IMR-90 (cell line): ENCODE measurements around the gene OXCT2. TPM values are rescaled to one million over a fixed set of nuclear protein-coding genes. Genes with fewer than 3 reads are reported as not detected.

Experiments
- ATAC-seq: fragments of 200-7000 bp; cut with Tn5 transposase; 2 replicates; pipeline ENCODE4 v1.9.1; 2020; ENCODE audit warnings: low read depth, mild to moderate bottlenecking, moderate library complexity
- BruUV-seq: library from RNA; stranded (reverse); fragments of 400-500 nt; replicated peaks from 2 replicates; lab custom pipeline; 2021; lab: Mats Ljungman, UMichigan
- CTCF ChIA-PET: fragments of 300-600 bp; formaldehyde crosslinking; extraction: SDS; loops from one replicate; lab custom pipeline; 2021; ENCODE audit warnings: antibody characterized with exemption; lab: Yijun Ruan, JAX
- POLR2A ChIA-PET: fragments of 300-600 bp; sonication (Branson Sonifier 250); formaldehyde crosslinking; loops from one replicate; lab custom pipeline; 2022; ENCODE audit warnings: antibody characterized with exemption; ENCODE audit not compliant: unreplicated experiment; lab: Charles Lee
- DNase-seq: peaks from one replicate; pipeline ENCODE4 v3.0.0; 2013
- H2AFZ ChIP-seq: replicated peaks from 2 replicates; pipeline ENCODE3; 2013; ENCODE audit warnings: low read length, mild to moderate bottlenecking; ENCODE audit not compliant: poor library complexity
- H2AK5ac ChIP-seq: 2 replicates; pipeline ENCODE4 v1.6.1; 2013; ENCODE audit warnings: low read depth, low read length, inconsistent platforms
- H2AK9ac ChIP-seq: replicated peaks from 2 replicates; pipeline ENCODE3; 2013; ENCODE audit warnings: mild to moderate bottlenecking, low read depth, low read length, moderate library complexity; ENCODE audit not compliant: poor library complexity
- H2BK120ac ChIP-seq: 2 replicates; pipeline ENCODE4 v1.6.1; 2013; ENCODE audit warnings: low read depth, low read length, inconsistent platforms
- H2BK15ac ChIP-seq: 3 replicates; pipeline ENCODE4 v1.6.1; 2013; ENCODE audit warnings: low read depth, low read length, inconsistent platforms
- H2BK20ac ChIP-seq: 2 replicates; pipeline ENCODE4 v1.6.1; 2013; ENCODE audit warnings: low read depth, mild to moderate bottlenecking, inconsistent platforms, low read length, moderate library complexity
- H2BK5ac ChIP-seq: 2 replicates; pipeline ENCODE4 v1.6.1; 2013; ENCODE audit warnings: mild to moderate bottlenecking, low read depth, low read length, inconsistent platforms; ENCODE audit not compliant: poor library complexity, severe bottlenecking
- H3K14ac ChIP-seq: replicated peaks from 2 replicates; pipeline ENCODE4 v1.6.1; 2013; ENCODE audit warnings: low read depth, low read length, inconsistent platforms
- H3K18ac ChIP-seq: 2 replicates; pipeline ENCODE4 v1.6.1; 2013; ENCODE audit warnings: low read depth, low read length, control low read depth
- H3K23ac ChIP-seq: 2 replicates; pipeline ENCODE4 v1.6.1; 2013; ENCODE audit warnings: low read depth, low read length, inconsistent platforms
- H3K27ac ChIP-seq: 2 replicates; pipeline ENCODE4 v1.5.1; 2013; ENCODE audit warnings: mild to moderate bottlenecking, control low read depth, low read length; ENCODE audit not compliant: insufficient read depth
- H3K27me3 ChIP-seq: 2 replicates; pipeline ENCODE4 v1.6.1; 2013; ENCODE audit warnings: low read length; ENCODE audit not compliant: control insufficient read depth, insufficient read depth
- H3K36me3 ChIP-seq: 2 replicates; pipeline ENCODE4 v1.6.1; 2013; ENCODE audit warnings: low read length, mixed read lengths; ENCODE audit not compliant: control insufficient read depth, insufficient read depth
- H3K4ac ChIP-seq: 2 replicates; pipeline ENCODE4 v1.6.1; 2013; ENCODE audit warnings: low read depth, low read length, inconsistent platforms
- H3K4me1 ChIP-seq: 2 replicates; pipeline ENCODE4 v1.6.1; 2013; ENCODE audit warnings: low read length, mixed read lengths; ENCODE audit not compliant: control insufficient read depth, insufficient read depth
- H3K4me2 ChIP-seq: 2 replicates; pipeline ENCODE4 v1.6.1; 2013; ENCODE audit warnings: low read depth, mild to moderate bottlenecking, control low read depth, low read length, moderate library complexity
- H3K4me3 ChIP-seq: 2 replicates; pipeline ENCODE4 v1.5.1; 2013; ENCODE audit warnings: low read depth, mild to moderate bottlenecking, control low read depth, low read length, moderate library complexity; ENCODE audit not compliant: insufficient read depth
- H3K56ac ChIP-seq: 2 replicates; pipeline ENCODE4 v1.6.1; 2013; ENCODE audit warnings: low read length, inconsistent platforms; ENCODE audit not compliant: insufficient read depth; ENCODE audit errors: extremely low read depth
- H3K79me1 ChIP-seq, 2 experiments: 2 replicates each; pipeline ENCODE4 v1.6.1; 2013; ENCODE audit warnings: low read length in 2 of 2, inconsistent platforms in 1 of 2, low read depth in 1 of 2
- H3K9ac ChIP-seq: 2 replicates; pipeline ENCODE4 v1.6.1; 2013; ENCODE audit warnings: low read depth, low read length, control low read depth
- H3K9me1 ChIP-seq: 2 replicates; pipeline ENCODE4 v1.6.1; 2013; ENCODE audit warnings: low read length, inconsistent platforms; ENCODE audit not compliant: insufficient read depth
- H3K9me3 ChIP-seq: 2 replicates; pipeline ENCODE4 v1.6.1; 2013; ENCODE audit warnings: low read length; ENCODE audit not compliant: control insufficient read depth, insufficient read depth
- H4K20me1 ChIP-seq: 2 replicates; pipeline ENCODE4 v1.6.1; 2013; ENCODE audit warnings: low read length, inconsistent platforms; ENCODE audit not compliant: insufficient read depth
- H4K5ac ChIP-seq: 2 replicates; pipeline ENCODE4 v1.6.1; 2013; ENCODE audit warnings: mild to moderate bottlenecking, low read depth, low read length, control low read depth
- H4K8ac ChIP-seq, 2 experiments: 2 replicates each; pipeline ENCODE4 v1.6.1; 2013; ENCODE audit warnings: low read depth in 2 of 2, low read length in 2 of 2, control low read depth in 1 of 2, inconsistent platforms in 1 of 2
- H4K91ac ChIP-seq: 2 replicates; pipeline ENCODE4 v1.6.1; 2013; ENCODE audit warnings: low read depth, low read length, inconsistent platforms; ENCODE audit not compliant: insufficient read depth
- BHLHE40 ChIP-seq: fragments of 150-350 bp; IDR thresholded peaks from 2 replicates; pipeline ENCODE4 v1.6.1; 2016; ENCODE audit warnings: mild to moderate bottlenecking, low read depth, low read length
- CEBPB ChIP-seq: IDR thresholded peaks from 2 replicates; pipeline ENCODE4 v1.6.1; 2012; ENCODE audit warnings: low read depth, low read length, improper control_type of control experiment
- CHD1 ChIP-seq: IDR thresholded peaks from 2 replicates; pipeline ENCODE4 v1.6.1; 2012; ENCODE audit warnings: low read depth, low read length, improper control_type of control experiment
- CTCF ChIP-seq: conservative IDR thresholded peaks from 2 replicates; pipeline ENCODE4 v1.5.1; 2012; ENCODE audit warnings: mild to moderate bottlenecking, low read depth, low read length, improper control_type of control experiment
- ELK1 ChIP-seq: fragments of 150-350 bp; IDR thresholded peaks from 2 replicates; pipeline ENCODE4 v1.6.1; 2016; ENCODE audit warnings: low read depth, mild to moderate bottlenecking, low read length, moderate library complexity, borderline replicate concordance
- FOS ChIP-seq: fragments of 150-350 bp; IDR thresholded peaks from 2 replicates; pipeline ENCODE4 v1.6.1; 2016; ENCODE audit warnings: low read depth, low read length
- MAFK ChIP-seq: IDR thresholded peaks from 2 replicates; pipeline ENCODE4 v1.6.1; 2012; ENCODE audit warnings: low read depth, low read length, improper control_type of control experiment
- MAZ ChIP-seq: IDR thresholded peaks from 2 replicates; pipeline ENCODE4 v1.6.1; 2012; ENCODE audit warnings: low read depth, mild to moderate bottlenecking, low read length, improper control_type of control experiment, moderate library complexity, borderline replicate concordance
- MXI1 ChIP-seq: IDR thresholded peaks from 2 replicates; pipeline ENCODE4 v1.6.1; 2012; ENCODE audit warnings: low read depth, mild to moderate bottlenecking, low read length, moderate library complexity, borderline replicate concordance
- NFE2L2 ChIP-seq: fragments of 150-350 bp; IDR thresholded peaks from 2 replicates; pipeline ENCODE4 v1.6.1; 2016; ENCODE audit warnings: low read depth, mild to moderate bottlenecking, low read length
- POLR2A ChIP-seq: IDR thresholded peaks from 2 replicates; pipeline ENCODE4 v1.6.1; 2012; ENCODE audit warnings: mild to moderate bottlenecking, low read depth, low read length
- RAD21 ChIP-seq: IDR thresholded peaks from 2 replicates; pipeline ENCODE4 v1.6.1; 2012; ENCODE audit warnings: low read length, improper control_type of control experiment
- RCOR1 ChIP-seq: IDR thresholded peaks from 2 replicates; pipeline ENCODE4 v1.6.1; 2012; ENCODE audit warnings: mild to moderate bottlenecking, low read length, improper control_type of control experiment; ENCODE audit not compliant: insufficient replicate concordance
- RFX5 ChIP-seq: IDR thresholded peaks from 2 replicates; pipeline ENCODE4 v1.8.0; 2012; ENCODE audit warnings: low read depth, mild to moderate bottlenecking, low read length, moderate library complexity
- SMC3 ChIP-seq: fragments of 150-350 bp; IDR thresholded peaks from 2 replicates; pipeline ENCODE4 v1.6.1; 2016; ENCODE audit warnings: low read depth, mild to moderate bottlenecking, antibody characterized with exemption, low read length, moderate library complexity
- WGBS, 2 experiments: methylation state at CpG; one replicate each; pipeline versions ENCODE4 v1.1.5 to v1.1.7; 2013; ENCODE audit warnings: missing lambda C conversion rate in 2 of 2; ENCODE audit not compliant: insufficient read length in 1 of 2; ENCODE audit errors: extremely low coverage in 2 of 2; 5-methylcytosine and 5-hydroxymethylcytosine counted together
- dilution Hi-C: fragments of 300-500 bp; cut with HindIII; formaldehyde crosslinking; loops from one replicate; pipeline ENCODE4 v1.14.3; 2018; ENCODE audit warnings: low sequenced_read_pairs; ENCODE audit not compliant: unreplicated experiment
- in situ Hi-C: fragments of 300-500 bp; cut with MboI; formaldehyde crosslinking; loops from 3 replicates; pipeline ENCODE4 v1.14.3; 2019; ENCODE audit warnings: low sequenced_read_pairs, inconsistent platforms, mixed read lengths
- intact Hi-C: fragments of 100-400 bp; cut with micrococcal nuclease; formaldehyde crosslinking; loops from 2 replicates; pipeline ENCODE4 v1.10.0; 2022
- polyA plus RNA-seq, 3 experiments: library from polyadenylated mRNA; depleted of rRNA; stranded (reverse); fragments of >200 nt; gene quantifications; 2 replicates each; pipeline ENCODE4 v1.2.3, GENCODE V29; 2012; ENCODE audit warnings: low replicate concordance in 1 of 3
- total RNA-seq: library from RNA; depleted of rRNA; stranded (reverse); fragments of >200 nt; gene quantifications from 2 replicates; pipeline ENCODE4 v1.2.3, GENCODE V29; 2012
- TF ChIP-seq, protein P1 (sequence below): fragments of 150-350 bp; IDR thresholded peaks from 2 replicates; pipeline ENCODE4 v1.6.1; 2017; ENCODE audit warnings: mild to moderate bottlenecking, antibody characterized with exemption, low read length, low read depth

OXCT2 gene
- total and polyA plus RNA-seq, 2 of the 4 experiments (the other 2 are of a cell fraction): 0.18 to 0.22 TPM

- ChIA-PET POLR2A (no interaction called here), CTCF (no interaction called here)
- WGBS, 2 experiments: no CpG with 5 or more reads among the region's 51 CpGs
- Histone ChIP-seq H4K91ac (no peak overlapping the region), H2BK20ac (no peak overlapping the region), H3K9me1 (no peaks in the 10 kb centered on the region), H2AK9ac (no peak overlapping the region), H2BK5ac (no peak overlapping the region), H3K4ac (no peak overlapping the region), H3K18ac (no peak overlapping the region), H3K14ac (no peak overlapping the region), H4K20me1 (no peaks in the 10 kb centered on the region), H3K4me3 (peak overlapping the region; percentile 41), H3K27ac (no peak overlapping the region), H3K23ac (no peak overlapping the region), H3K36me3 (no peaks in the 10 kb centered on the region), H2AFZ (no peak overlapping the region), H3K4me2 (peak overlapping the region; percentile 70), H3K27me3 (peaks cover 63% of the 10 kb centered on the region), H3K56ac (no peak overlapping the region), H3K79me1 (no peaks in the 10 kb centered on the region), H3K9ac (no peak overlapping the region), H2BK120ac (no peak overlapping the region), H2AK5ac (no peak overlapping the region), H3K4me1 (peaks cover 1% of the 10 kb centered on the region; the same call in 1 of the 2 replicates), H3K9me3 (no peaks in the 10 kb centered on the region), H4K5ac (no peak overlapping the region), H2BK15ac (no peak overlapping the region), H4K8ac (no peak overlapping the region)
- dilution Hi-C loops (no loop called here), in situ Hi-C loops (loop anchor here (5.0 kb wide), 1 partner anchor 296 kb away; the partner anchor contains the start of gene BMP8A), intact Hi-C loops (no loop called here)
- TF ChIP-seq, protein P1, sequence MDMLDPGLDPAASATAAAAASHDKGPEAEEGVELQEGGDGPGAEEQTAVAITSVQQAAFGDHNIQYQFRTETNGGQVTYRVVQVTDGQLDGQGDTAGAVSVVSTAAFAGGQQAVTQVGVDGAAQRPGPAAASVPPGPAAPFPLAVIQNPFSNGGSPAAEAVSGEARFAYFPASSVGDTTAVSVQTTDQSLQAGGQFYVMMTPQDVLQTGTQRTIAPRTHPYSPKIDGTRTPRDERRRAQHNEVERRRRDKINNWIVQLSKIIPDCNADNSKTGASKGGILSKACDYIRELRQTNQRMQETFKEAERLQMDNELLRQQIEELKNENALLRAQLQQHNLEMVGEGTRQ: no peak
- no peak for TF ChIP-seq CHD1
- no peak for TF ChIP-seq ELK1
- no peak for TF ChIP-seq FOS
- TF ChIP-seq MXI1: no peak
- TF ChIP-seq CEBPB: no peak
- TF ChIP-seq RAD21: no peak
- no peak for TF ChIP-seq CTCF
- TF ChIP-seq NFE2L2: no peak
- no peak for TF ChIP-seq MAZ
- TF ChIP-seq BHLHE40: no peak
- no peak for TF ChIP-seq RCOR1
- TF ChIP-seq RFX5: no peak
- no peak for TF ChIP-seq POLR2A
- no peak for TF ChIP-seq MAFK
- no peak for TF ChIP-seq SMC3
- no peak for DNase-seq
- BruUV-seq: no TSS peak
- ATAC-seq: no peak
Measured at GRCh38 chr1:39788426-39788757, 17.2 kb upstream of the OXCT2 start.
